GM10266 (cell line): Measurements from ENCODE around the gene PLEKHG5.

Experiments
- DNase-seq: peaks from one replicate; pipeline ENCODE4 v3.0.0; 2012; ENCODE audit errors: extremely low spot score
- CTCF ChIP-seq: IDR thresholded peaks from 2 replicates; pipeline ENCODE4 v1.5.1; 2012; ENCODE audit warnings: mild to moderate bottlenecking, low read depth; ENCODE audit not compliant: control insufficient read depth, insufficient read depth; ENCODE audit errors: missing control alignments

PLEKHG5 gene

GRCh38 chr1:6490181-6491080 lies 1.0 kb downstream of the PLEKHG5 start:
- no peak for TF ChIP-seq CTCF
- peak; percentile 79 for DNase-seq

- TF ChIP-seq CTCF: peak; percentile 94
- DNase-seq: peak; percentile 96
These were observed 1.7 kb downstream of the PLEKHG5 start for GRCh38 chr1:6489799-6490180.

- no peak for DNase-seq
- TF ChIP-seq CTCF: no peak
These were observed 2.1 kb downstream of the PLEKHG5 start for GRCh38 chr1:6489383-6489765.

- no peak for TF ChIP-seq CTCF
- no peak for DNase-seq
These were observed 2.7 kb downstream of the PLEKHG5 start for GRCh38 chr1:6488602-6489382.

GRCh38 chr1:6487804-6488484 lies 3.5 kb downstream of the PLEKHG5 start:
- DNase-seq: no peak
- TF ChIP-seq CTCF: no peak

GRCh38 chr1:6486433-6487011 lies 4.9 kb downstream of the PLEKHG5 start:
- DNase-seq: peak; percentile 92
- TF ChIP-seq CTCF: peak; percentile 91
